ENCODE results near the gene HOXD12.

HOXD12 gene

GRCh38 chr2:176105078-176105729 lies 5.6 kb downstream of the HOXD12 start:
- no peak for DNase-seq (ENCODE audit: low read depth)

- DNase-seq (ENCODE audit: low read depth): no peak
Measured at GRCh38 chr2:176105730-176106580, 6.4 kb downstream of the HOXD12 start.

- no peak for DNase-seq (ENCODE audit: low read depth)
Measured at GRCh38 chr2:176106581-176107539, 7.3 kb downstream of the HOXD12 start, which contains the start of gene HOXD11. HOXD11 (plus strand) TSS chr2:176107280; CDS start chr2:176107356, 76 bp downstream.

- no peak for DNase-seq (ENCODE audit: low read depth)
Measured at GRCh38 chr2:176107731-176108181, 8.2 kb downstream of the HOXD12 start.

GRCh38 chr2:176109192-176109901 lies 9.8 kb downstream of the HOXD12 start:
- DNase-seq (ENCODE audit: low read depth): no peak

- no peak for DNase-seq (ENCODE audit: low read depth)
Measured at GRCh38 chr2:176109946-176110345, 10.4 kb downstream of the HOXD12 start.

- DNase-seq (ENCODE audit: low read depth): no peak
Measured at GRCh38 chr2:176110415-176111308, 11.1 kb downstream of the HOXD12 start.

GRCh38 chr2:176111309-176111663 lies 11.7 kb downstream of the HOXD12 start:
- no peak for DNase-seq (ENCODE audit: low read depth)

GRCh38 chr2:176111846-176112374 lies 12.3 kb downstream of the HOXD12 start:
- no peak for DNase-seq (ENCODE audit: low read depth)

GRCh38 chr2:176112375-176113302 lies 13.0 kb downstream of the HOXD12 start:
- no peak for DNase-seq (ENCODE audit: low read depth)

- no peak for DNase-seq (ENCODE audit: low read depth)
Measured at GRCh38 chr2:176114120-176114929, 14.7 kb downstream of the HOXD12 start.

GRCh38 chr2:176114930-176115625 lies 15.5 kb downstream of the HOXD12 start:
- DNase-seq (ENCODE audit: low read depth): no peak

GRCh38 chr2:176115883-176116813 lies 16.6 kb downstream of the HOXD12 start, which contains the start of gene HOXD10:
HOXD10 (plus strand) TSS chr2:176116778; CDS start chr2:176116834, 56 bp downstream.
- no peak for DNase-seq (ENCODE audit: low read depth)

- DNase-seq (ENCODE audit: low read depth): no peak
Measured at GRCh38 chr2:176117162-176117822, 17.7 kb downstream of the HOXD12 start.

GRCh38 chr2:176117823-176118371 lies 18.3 kb downstream of the HOXD12 start:
- no peak for DNase-seq (ENCODE audit: low read depth)

Measured in stimulated activated CD8-positive, alpha-beta memory T cell treated with anti-CD3 and anti-CD28 coated beads, Interleukin-12 subunit alpha, Interleukin-12 subunit beta, amount 100 ng/mL, for 1 hour (primary cell).